Stimulated activated CD8-positive, alpha-beta memory T cell treated with anti-CD3 and anti-CD28 coated beads, Interleukin-15, amount 100 ng/mL, for 4 hours (primary cell): Measurements from ENCODE around the gene ZIM2.

Experiments used
- DNase-seq, 2 donors: peaks; one replicate each; pipeline ENCODE4 v3.0.0-alpha.2; 2020; ENCODE audit warnings: low read depth in 2 of 2

ZIM2 gene

DNA sequence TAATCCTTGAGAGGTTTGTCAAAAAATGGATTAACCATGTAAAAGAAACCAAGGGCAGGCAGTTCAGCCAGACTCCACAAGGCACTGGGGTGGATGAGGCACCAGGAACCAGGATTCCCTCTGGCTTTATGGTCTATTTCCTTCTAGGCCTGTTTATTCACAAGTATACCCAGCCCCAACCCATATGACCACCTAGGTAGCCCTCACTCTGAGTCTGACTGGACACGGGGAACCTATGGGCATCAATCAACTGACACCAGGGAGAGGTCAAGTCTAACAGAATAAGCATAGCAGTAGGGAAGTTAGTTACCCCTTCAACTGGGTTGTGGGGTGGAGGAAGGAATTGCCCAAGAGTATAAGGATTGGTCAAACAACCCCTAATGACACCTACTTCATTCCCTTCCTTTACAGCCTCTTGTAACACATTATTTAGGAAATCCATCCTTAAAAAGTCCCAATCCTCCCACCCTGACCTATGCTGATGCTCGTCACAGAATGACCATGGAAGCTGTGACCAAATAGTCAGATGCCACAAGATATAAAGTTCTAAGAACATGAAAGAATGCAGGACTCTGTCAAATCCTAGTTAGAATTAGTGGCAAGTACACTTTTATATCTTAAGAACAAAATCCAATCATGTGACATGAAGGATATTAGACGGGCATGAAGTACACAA is 31.7 kb downstream of the ZIM2 start:
- DNase-seq: no peak

DNA sequence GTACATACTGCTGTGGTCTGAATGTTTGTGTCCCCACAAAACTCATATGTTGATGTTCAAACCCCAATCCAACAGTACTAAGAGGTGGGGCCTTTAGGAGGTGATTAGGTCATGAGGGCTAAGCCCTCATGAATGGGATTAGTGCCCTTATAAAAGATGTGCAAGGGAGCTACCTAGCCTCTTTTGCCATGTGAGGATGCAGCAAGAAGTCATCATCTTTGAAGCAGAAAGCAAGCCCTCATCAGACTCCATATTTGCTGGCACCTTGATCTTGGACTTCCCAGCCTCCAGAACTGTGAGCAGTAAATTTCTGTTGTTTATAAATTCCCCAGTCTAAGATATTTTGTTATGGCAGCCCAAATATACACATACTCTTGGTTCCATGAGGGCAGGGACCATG is 33.9 kb downstream of the ZIM2 start:
- DNase-seq: no peak

DNA sequence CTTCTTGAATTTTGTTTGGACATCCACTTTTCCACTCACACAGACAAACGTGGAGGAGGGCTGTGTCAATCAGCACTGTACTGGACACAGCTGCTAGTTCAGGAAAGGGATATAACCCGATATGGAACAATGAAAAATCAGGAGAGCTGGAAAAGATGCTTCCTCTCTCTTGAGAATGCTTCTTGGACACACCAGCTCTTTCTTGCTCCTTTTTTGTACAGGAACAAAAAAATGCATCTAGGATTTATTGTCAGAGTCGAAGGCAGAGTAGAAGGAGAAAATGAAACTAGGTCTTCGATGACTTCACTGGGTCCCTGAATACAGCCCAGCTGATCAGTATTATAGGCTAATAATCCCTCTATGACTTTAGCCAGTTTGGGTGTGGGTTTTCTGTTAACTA is 62.2 kb downstream of the ZIM2 start:
- no peak for DNase-seq

DNA sequence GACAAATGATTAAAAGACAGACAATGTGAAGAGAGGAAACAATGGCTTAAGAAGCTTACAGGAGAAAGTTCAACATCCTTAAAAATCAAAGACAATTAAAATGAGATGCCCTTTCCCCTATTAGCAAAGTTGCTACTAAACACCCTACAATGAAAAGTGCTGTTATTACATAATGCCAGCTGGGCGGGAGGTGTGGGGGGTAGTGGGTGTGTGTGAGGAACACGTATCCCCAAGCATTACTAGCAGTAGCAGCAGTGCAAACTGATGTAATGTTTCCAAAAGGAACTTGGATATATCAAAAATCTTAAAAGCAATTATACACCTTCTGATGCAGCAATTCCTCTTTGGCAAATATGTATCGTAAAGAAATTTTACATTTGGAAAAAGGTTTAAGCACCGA is 70.9 kb downstream of the ZIM2 start:
- DNase-seq: no peak

DNA sequence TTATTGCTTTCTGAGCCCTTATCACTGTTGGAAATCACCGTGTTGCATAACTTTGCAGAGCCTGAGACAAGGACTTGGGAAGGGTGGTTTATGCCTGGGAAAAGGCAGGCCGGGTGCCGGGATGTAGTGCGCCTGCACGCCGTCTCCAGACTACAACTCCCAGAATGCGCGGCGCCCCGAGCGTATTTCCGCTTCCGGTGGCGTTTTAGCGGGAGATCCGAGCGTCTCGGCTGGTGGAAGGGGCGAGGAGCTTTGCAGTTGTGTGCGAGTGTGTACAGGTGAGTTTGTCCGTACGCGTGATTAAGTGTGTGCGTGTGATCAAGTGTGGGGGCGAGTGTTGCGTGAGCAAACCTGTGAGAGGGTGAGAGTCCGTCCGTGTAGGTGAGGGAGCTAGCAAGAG is 75.4 kb downstream of the ZIM2 start:
- DNase-seq: no peak

DNA sequence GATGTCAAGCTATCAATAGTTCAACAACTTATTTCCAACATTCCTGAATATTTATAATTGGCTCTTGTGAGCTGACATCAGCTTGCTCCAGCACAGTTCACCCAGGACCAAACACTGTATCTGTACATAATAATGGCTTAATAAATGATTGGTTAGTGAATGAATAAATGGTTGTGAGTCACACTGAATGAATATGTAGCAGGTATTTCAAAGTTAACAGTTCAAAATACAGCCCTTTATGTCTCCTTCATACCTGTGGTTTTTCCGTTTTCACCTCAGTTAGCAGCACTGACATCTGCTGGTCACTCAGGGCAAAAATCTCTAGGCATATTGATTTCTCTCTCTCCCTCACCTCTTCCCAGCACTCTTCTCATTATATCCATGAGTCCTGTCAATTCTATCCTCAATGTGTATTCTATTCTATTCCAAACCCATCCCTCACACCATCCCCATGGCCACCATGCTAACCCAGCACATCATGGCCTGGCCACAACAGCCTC is 76.3 kb downstream of the ZIM2 start:
- DNase-seq: no peak

DNA sequence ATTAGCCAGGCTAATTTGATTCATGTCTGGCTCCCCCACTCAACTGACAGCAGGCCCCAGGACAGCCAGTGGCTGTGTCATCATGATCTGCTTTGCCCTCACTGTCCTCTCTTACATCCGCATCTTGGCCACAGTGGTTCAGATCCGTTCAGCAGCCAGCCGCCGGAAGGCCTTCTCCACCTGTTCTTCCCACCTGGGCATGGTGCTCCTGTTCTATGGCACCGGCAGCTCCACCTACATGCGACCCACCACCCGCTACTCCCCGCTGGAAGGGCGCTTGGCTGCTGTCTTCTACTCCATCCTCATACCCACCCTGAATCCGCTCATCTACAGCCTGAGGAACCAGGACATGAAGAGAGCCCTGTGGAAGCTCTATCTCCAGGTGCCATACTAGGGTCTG is 79.7 kb downstream of the ZIM2 start:
- DNase-seq: no peak

DNA sequence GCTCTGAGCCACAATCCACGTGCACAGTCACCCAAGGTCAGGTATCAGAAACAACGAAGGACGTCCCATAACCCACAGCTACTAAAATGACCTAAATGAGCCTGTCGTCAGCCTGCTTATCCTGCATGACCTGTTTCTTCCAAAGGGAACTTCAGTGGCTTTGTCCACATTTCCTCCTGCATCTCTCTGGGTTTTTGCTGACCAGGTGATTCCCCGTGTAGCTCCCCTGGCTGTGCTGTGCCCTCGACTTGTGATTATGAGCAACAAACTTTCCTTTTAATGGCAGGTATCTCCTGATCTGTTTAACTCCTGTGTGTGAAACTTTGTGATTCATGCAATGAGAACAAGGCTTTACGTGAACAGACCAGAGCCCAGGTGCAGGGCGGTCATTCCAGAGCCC is 81.0 kb downstream of the ZIM2 start:
- no peak for DNase-seq

DNA sequence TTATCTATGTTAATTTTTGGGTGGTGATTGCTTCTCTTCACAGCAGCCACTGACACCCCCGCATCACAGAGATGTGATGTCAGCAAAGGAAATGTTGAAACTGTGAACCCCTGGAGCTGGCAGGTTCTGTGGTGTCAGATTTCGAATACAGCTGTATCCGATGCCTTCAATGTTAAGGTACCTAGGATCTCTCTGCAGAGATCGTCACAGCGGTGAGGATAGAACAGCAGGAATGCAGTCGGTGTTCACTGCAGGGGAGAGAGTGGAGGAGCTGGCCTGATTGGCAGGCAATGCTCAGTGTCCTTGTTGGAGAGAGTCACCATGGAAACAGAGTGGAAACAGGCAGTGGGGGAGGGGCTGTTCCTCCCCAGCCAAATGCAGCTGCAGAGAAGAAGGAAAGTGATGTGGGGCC is 89.4 kb downstream of the ZIM2 start:
- no peak for DNase-seq

DNA sequence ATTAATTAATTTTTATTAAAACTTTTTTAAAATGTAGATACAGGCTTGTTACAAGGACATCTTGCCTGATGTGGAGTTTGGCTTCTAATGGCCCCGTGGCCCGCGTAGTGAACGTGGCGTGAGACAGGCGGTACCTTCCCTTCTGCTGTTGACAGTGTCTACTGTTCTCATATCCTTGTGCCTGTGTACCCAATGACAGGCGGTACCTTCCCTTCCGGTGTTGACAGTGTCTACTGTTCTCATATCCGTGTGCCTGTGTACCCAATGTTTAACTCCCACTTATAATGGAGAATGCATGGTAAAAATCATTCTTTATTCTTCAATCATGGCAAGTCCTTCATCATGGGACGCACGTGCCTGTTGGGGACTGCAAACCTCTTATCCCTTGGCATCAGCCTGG is 89.9 kb downstream of the ZIM2 start:
- no peak for DNase-seq

DNA sequence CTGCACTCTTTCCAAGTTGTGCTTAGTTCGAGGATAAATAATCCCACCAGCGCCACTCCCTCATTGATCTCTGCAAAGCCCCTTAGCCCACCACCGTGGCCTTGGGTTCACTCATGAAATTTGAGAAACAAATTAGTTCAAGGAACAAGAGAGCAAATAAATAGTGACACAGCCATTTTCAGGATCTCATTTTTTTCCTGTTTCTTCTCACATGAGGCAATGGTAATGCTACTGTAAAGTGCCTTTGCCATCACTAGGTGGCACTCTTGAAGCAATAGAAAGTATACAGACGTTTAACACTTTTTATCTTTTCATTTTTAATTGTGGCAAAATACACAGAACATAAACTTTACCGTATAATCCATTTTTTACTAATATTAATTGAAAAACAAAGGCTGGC is 92.1 kb downstream of the ZIM2 start:
- no peak for DNase-seq

DNA sequence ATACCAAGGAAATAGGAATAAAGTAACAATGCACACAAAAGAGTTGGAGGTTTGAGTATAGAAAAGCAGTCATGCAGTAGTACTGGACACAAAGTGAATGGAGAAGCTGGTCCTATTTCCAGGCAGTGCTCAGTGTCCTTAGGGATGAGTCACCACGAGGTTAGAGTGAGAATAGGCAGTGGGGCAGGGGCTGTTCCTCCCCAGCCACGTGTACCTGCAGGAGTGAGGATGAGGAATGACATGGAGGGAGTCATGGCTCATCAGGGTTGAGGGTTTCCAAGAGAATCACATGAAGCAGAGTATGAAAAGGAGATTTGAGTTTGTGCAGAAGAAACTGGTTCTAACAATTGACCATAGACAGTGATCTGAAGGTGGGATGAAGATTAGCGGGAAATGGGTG is 94.2 kb downstream of the ZIM2 start:
- no peak for DNase-seq

DNA sequence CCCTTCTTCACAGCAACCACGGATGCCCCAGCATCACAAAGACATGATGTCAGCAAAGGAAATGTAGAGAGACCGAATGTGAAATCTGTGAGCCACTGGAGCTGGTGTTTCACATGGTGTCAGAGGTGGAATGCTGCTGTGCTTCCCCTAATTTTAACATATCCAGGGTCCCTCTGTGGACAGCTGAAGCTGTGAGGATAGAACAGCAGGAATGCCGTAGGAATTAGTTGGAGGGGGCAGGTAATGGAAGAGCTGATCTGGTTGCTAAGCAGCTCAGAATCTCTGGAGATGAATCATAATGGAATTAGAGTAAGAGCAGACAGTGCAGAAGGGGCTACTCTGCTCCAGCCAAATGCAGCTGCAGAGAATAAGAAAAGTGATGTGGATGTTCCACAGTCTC is 100.0 kb downstream of the ZIM2 start:
- DNase-seq: no peak

DNA sequence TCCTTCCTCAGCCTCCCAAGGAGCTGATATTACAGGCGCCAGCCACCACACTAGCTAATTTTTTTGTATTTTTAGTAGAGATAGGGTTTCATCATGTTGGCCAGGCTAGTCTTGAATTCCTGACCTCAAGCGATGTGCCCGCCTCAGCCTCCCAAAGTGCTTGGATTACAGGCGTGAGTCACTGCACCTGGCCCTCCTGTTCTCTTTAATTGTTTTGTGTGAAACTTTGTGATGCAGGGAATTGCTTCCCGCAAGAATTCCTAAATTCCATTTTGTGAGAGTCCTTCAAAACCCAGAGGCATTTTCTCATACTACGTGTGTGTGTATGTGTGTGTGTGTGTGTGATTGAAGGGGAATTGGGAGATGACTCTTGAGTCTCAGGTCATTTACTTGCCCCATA is 104.0 kb downstream of the ZIM2 start:
- DNase-seq: no peak

DNA sequence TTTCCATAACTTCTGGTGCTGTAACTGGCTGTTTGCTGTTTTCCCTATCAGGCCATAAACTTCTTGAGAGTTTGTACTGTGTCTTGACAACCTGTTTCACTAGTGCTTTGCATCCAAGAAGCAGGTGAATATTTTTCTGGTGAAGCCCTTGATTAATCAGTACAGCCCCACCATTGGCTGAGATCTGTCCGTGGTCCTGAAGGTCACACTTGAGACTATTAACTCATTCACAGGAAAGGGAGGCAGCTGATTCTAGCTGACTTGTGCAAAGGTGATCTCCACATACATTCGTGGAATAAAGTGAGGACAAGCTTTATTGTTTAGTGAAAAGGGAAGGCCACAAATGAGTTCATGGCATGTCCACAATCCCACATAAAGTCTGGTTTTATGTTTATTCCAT is 107.5 kb downstream of the ZIM2 start:
- no peak for DNase-seq

DNA sequence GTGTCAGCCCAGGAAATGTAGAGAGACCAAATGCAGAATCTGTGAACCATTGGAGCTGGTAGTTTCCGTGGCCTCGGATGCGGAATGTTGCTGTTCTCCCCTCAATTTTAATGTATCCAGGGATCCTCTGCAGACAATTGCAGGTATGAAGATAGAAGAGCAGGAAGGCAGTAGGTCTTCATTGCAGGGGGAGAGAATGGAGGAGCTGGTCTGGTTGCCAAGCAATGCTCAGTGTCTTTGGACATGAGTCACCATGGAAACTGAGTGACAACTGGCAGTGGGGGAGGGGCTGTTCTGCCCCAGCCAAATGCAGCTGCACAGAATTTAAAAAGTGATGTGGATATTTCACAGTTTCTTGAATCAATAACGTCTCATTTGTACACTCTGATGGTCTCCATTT is 112.8 kb downstream of the ZIM2 start:
- DNase-seq: no peak

DNA sequence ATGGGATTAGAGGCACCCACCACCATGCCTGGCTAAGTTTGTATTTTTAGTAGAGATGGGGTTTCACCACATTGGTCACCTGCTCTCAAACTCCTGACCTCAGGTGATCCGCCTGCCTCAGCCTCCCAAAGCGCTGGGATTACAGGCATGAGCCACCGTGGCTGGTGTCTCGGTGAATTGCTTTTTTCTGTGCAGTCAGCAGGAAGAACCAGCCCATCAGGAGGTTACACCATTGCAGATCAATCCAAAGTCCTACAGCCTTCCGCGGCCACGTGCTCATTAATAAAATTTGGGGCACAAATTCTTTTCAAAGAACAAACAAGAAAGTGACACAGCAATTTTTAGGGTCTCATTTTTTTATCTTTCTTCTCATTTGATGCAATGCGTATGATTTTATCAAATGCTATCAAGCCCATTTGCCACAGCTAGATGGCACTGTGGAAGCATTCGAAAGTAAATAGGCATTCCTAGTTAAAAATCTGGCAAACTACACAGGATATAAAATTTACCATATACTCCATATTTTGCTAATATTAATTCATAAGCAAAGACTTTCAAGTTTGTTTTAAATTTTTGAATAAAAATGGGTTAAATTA is 114.6 kb downstream of the ZIM2 start:
- DNase-seq: no peak
